Neural cell (in vitro differentiated cells): ENCODE results near the gene VPS13D. TPM values are rescaled to one million over a fixed set of nuclear protein-coding genes. Genes with fewer than 3 reads are reported as not detected.
"Not testable (repeated sequence)": the region's sequence is repeated elsewhere in the genome, so short reads cannot be mapped to it uniquely, and the experiment has no call there.

Source experiments
- H2AFZ ChIP-seq: fragments of 200-600, 300-800 bp; sonication (generic), shearing (Covaris generic); 2 replicates; pipeline ENCODE4 v1.6.0; 2014; ENCODE audit warnings: low read depth, mild to moderate bottlenecking, antibody characterized with exemption, low read length, moderate library complexity
- H3F3A ChIP-seq: fragments of 200-600 bp; shearing (Covaris generic); 2 replicates; pipeline ENCODE4 v1.6.1; 2016; ENCODE audit warnings: mild to moderate bottlenecking, moderate library complexity, mixed read lengths, antibody characterized with exemption, low read length; ENCODE audit not compliant: insufficient read depth, poor library complexity, severe bottlenecking
- H3K27ac ChIP-seq: fragments of 200-600, 300-800 bp; sonication (generic), shearing (Covaris generic); 2 replicates; pipeline ENCODE4 v1.5.1; 2014; ENCODE audit warnings: mild to moderate bottlenecking, low read length, moderate library complexity
- H3K27me3 ChIP-seq: fragments of 300-800, 200-600 bp; sonication (generic), shearing (Covaris generic); 2 replicates; pipeline ENCODE4 v1.6.0; 2014; ENCODE audit warnings: mild to moderate bottlenecking, low read depth, low read length, moderate library complexity; ENCODE audit not compliant: insufficient read depth
- H3K36me3 ChIP-seq: fragments of 300-800, 200-600 bp; sonication (generic), shearing (Covaris generic); 2 replicates; pipeline ENCODE4 v1.5.1; 2014; ENCODE audit warnings: mild to moderate bottlenecking, antibody characterized with exemption, low read length, moderate library complexity; ENCODE audit not compliant: insufficient read depth
- H3K4me2 ChIP-seq: fragments of 300-800, 200-600 bp; sonication (generic), shearing (Covaris generic); 2 replicates; pipeline ENCODE4 v1.6.0; 2014; ENCODE audit warnings: mild to moderate bottlenecking, low read length
- H3K4me3 ChIP-seq: fragments of 300-800, 200-600 bp; sonication (generic), shearing (Covaris generic); 2 replicates; pipeline ENCODE4 v1.5.1; 2014; ENCODE audit warnings: mild to moderate bottlenecking, low read length, moderate library complexity
- H3K79me2 ChIP-seq: fragments of 200-600 bp; shearing (Covaris generic); replicated peaks from 2 replicates; pipeline ENCODE4 v1.6.0; 2014; ENCODE audit warnings: mild to moderate bottlenecking, low read length, moderate library complexity; ENCODE audit not compliant: insufficient read depth
- H3K9ac ChIP-seq: fragments of 300-800, 200-600 bp; sonication (generic), shearing (Covaris generic); 2 replicates; pipeline ENCODE4 v1.6.1; 2016; ENCODE audit warnings: mild to moderate bottlenecking, low read length, mixed read lengths
- H3K9me2 ChIP-seq: fragments of 200-600 bp; shearing (Covaris generic); 2 replicates; pipeline ENCODE4 v1.6.1; 2016; ENCODE audit warnings: mild to moderate bottlenecking, low read length, mixed read lengths; ENCODE audit not compliant: insufficient read depth
- H3K9me3 ChIP-seq: fragments of 200-600, 300-800 bp; sonication (generic), shearing (Covaris generic); 2 replicates; pipeline ENCODE4 v1.6.1; 2016; ENCODE audit warnings: mild to moderate bottlenecking, mixed run types, low read length, moderate library complexity, mixed read lengths
- H4K20me1 ChIP-seq: fragments of 200-600 bp; shearing (Covaris generic); 2 replicates; pipeline ENCODE4 v1.6.1; 2016; ENCODE audit warnings: mild to moderate bottlenecking, mixed run types; ENCODE audit not compliant: insufficient read depth
- EP300 ChIP-seq: fragments of 450-650 bp; conservative IDR thresholded peaks from 2 replicates; pipeline ENCODE4 v1.6.1; 2014; ENCODE audit warnings: antibody characterized with exemption, mild to moderate bottlenecking, moderate library complexity; ENCODE audit not compliant: poor library complexity, severe bottlenecking
- EZH2 ChIP-seq: fragments of 200-600, 300-800 bp; shearing (Covaris generic), sonication (generic); IDR thresholded peaks from 2 replicates; pipeline ENCODE4 v1.6.1; 2014; ENCODE audit warnings: antibody characterized with exemption, low read length, borderline replicate concordance, mild to moderate bottlenecking; ENCODE audit not compliant: insufficient read depth, poor library complexity, severe bottlenecking
- MXI1 ChIP-seq: fragments of 450-650 bp; conservative IDR thresholded peaks from 2 replicates; pipeline ENCODE4 v1.6.1; 2014; ENCODE audit warnings: antibody characterized with exemption, mild to moderate bottlenecking; ENCODE audit not compliant: poor library complexity, severe bottlenecking
- POLR2AphosphoS5 ChIP-seq: IDR thresholded peaks from 2 replicates; pipeline ENCODE4 v1.6.1; 2012
- RAD21 ChIP-seq: fragments of 450-650 bp; conservative IDR thresholded peaks from 2 replicates; pipeline ENCODE4 v1.6.1; 2014; ENCODE audit warnings: antibody characterized with exemption, mild to moderate bottlenecking, moderate library complexity
- SMC3 ChIP-seq: fragments of 450-650 bp; conservative IDR thresholded peaks from 2 replicates; pipeline ENCODE4 v1.6.1; 2014; ENCODE audit warnings: antibody characterized with exemption, mild to moderate bottlenecking, moderate library complexity; ENCODE audit not compliant: poor library complexity
- TAF1 ChIP-seq: IDR thresholded peaks from 2 replicates; pipeline ENCODE4 v1.6.1; 2012; ENCODE audit warnings: low read depth
- polyA plus RNA-seq: library from polyadenylated mRNA; depleted of rRNA; stranded (reverse); fragments of >200 nt; gene quantifications from 2 replicates; pipeline ENCODE4 v1.2.3, GENCODE V29; 2014
- TF ChIP-seq, protein P1 (sequence below): IDR thresholded peaks from 2 replicates; pipeline ENCODE4 v1.6.1; 2012; ENCODE audit warnings: borderline replicate concordance
- TF ChIP-seq, protein P2 (sequence below): fragments of 450-650 bp; IDR thresholded peaks from 2 replicates; pipeline ENCODE4 v1.5.1; 2014; ENCODE audit warnings: antibody characterized with exemption, mild to moderate bottlenecking, moderate library complexity; ENCODE audit not compliant: poor library complexity, severe bottlenecking

Gene VPS13D
- polyA plus RNA-seq, 1 donor from 2014 or later = 24.5 TPM

GRCh38 chr1:12519693-12520364 lies 290.0 kb downstream of the VPS13D start:
- H2AFZ ChIP-seq = no peak overlapping the region
- H3K9me3 ChIP-seq = no peaks in the 10 kb centered on the region
- H3K9ac ChIP-seq = no peak overlapping the region
- H4K20me1 ChIP-seq = no peaks in the 10 kb centered on the region
- no peaks in the 10 kb centered on the region for H3F3A ChIP-seq
- H3K27ac ChIP-seq = no peak overlapping the region
- no peaks in the 10 kb centered on the region for H3K36me3 ChIP-seq
- H3K79me2 ChIP-seq = no peaks in the 10 kb centered on the region
- H3K27me3 ChIP-seq = no peaks in the 10 kb centered on the region
- no peaks in the 10 kb centered on the region for H3K9me2 ChIP-seq
- H3K4me3 ChIP-seq = no peak overlapping the region
- TF ChIP-seq TAF1 = no peak
- no peak for TF ChIP-seq POLR2AphosphoS5
- no peak for TF ChIP-seq EZH2
- no peak for TF ChIP-seq SMC3
- no peak for TF ChIP-seq EP300
- no peak for TF ChIP-seq RAD21
- TF ChIP-seq, protein P1, sequence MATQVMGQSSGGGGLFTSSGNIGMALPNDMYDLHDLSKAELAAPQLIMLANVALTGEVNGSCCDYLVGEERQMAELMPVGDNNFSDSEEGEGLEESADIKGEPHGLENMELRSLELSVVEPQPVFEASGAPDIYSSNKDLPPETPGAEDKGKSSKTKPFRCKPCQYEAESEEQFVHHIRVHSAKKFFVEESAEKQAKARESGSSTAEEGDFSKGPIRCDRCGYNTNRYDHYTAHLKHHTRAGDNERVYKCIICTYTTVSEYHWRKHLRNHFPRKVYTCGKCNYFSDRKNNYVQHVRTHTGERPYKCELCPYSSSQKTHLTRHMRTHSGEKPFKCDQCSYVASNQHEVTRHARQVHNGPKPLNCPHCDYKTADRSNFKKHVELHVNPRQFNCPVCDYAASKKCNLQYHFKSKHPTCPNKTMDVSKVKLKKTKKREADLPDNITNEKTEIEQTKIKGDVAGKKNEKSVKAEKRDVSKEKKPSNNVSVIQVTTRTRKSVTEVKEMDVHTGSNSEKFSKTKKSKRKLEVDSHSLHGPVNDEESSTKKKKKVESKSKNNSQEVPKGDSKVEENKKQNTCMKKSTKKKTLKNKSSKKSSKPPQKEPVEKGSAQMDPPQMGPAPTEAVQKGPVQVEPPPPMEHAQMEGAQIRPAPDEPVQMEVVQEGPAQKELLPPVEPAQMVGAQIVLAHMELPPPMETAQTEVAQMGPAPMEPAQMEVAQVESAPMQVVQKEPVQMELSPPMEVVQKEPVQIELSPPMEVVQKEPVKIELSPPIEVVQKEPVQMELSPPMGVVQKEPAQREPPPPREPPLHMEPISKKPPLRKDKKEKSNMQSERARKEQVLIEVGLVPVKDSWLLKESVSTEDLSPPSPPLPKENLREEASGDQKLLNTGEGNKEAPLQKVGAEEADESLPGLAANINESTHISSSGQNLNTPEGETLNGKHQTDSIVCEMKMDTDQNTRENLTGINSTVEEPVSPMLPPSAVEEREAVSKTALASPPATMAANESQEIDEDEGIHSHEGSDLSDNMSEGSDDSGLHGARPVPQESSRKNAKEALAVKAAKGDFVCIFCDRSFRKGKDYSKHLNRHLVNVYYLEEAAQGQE = no peak
- TF ChIP-seq MXI1 = no peak
- TF ChIP-seq, protein P2, sequence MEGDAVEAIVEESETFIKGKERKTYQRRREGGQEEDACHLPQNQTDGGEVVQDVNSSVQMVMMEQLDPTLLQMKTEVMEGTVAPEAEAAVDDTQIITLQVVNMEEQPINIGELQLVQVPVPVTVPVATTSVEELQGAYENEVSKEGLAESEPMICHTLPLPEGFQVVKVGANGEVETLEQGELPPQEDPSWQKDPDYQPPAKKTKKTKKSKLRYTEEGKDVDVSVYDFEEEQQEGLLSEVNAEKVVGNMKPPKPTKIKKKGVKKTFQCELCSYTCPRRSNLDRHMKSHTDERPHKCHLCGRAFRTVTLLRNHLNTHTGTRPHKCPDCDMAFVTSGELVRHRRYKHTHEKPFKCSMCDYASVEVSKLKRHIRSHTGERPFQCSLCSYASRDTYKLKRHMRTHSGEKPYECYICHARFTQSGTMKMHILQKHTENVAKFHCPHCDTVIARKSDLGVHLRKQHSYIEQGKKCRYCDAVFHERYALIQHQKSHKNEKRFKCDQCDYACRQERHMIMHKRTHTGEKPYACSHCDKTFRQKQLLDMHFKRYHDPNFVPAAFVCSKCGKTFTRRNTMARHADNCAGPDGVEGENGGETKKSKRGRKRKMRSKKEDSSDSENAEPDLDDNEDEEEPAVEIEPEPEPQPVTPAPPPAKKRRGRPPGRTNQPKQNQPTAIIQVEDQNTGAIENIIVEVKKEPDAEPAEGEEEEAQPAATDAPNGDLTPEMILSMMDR = no peak
- no peak overlapping the region for H3K4me2 ChIP-seq

- no peak for TF ChIP-seq EP300
- no peak for TF ChIP-seq EZH2
- TF ChIP-seq RAD21 = no peak
- TF ChIP-seq, protein P2 = no peak
- TF ChIP-seq TAF1 = no peak
- no peak for TF ChIP-seq POLR2AphosphoS5
- TF ChIP-seq, protein P1 = no peak
- no peak for TF ChIP-seq MXI1
- TF ChIP-seq SMC3 = no peak
- H4K20me1 ChIP-seq = no peaks in the 10 kb centered on the region
- H3K27me3 ChIP-seq = no peaks in the 10 kb centered on the region
- no peaks in the 10 kb centered on the region for H3K36me3 ChIP-seq
- no peak overlapping the region for H3K4me2 ChIP-seq
- H3K9me3 ChIP-seq = no peaks in the 10 kb centered on the region
- H3K9me2 ChIP-seq = no peaks in the 10 kb centered on the region
- no peaks in the 10 kb centered on the region for H3F3A ChIP-seq
- no peak overlapping the region for H3K27ac ChIP-seq
- no peak overlapping the region for H2AFZ ChIP-seq
- H3K9ac ChIP-seq = no peak overlapping the region
- H3K79me2 ChIP-seq = no peaks in the 10 kb centered on the region
- no peak overlapping the region for H3K4me3 ChIP-seq
These were observed 291.3 kb downstream of the VPS13D start for GRCh38 chr1:12521096-12521495.

GRCh38 chr1:12522780-12523179 lies 292.9 kb downstream of the VPS13D start:
- H3K9ac ChIP-seq, H3K9me3 ChIP-seq, H3F3A ChIP-seq, H3K36me3 ChIP-seq, H2AFZ ChIP-seq, H3K27me3 ChIP-seq, H3K9me2 ChIP-seq, H3K79me2 ChIP-seq, H3K4me3 ChIP-seq, H3K4me2 ChIP-seq, H3K27ac ChIP-seq, H4K20me1 ChIP-seq: not testable (repeated sequence)
